ENCODE results near the gene STMN3.
"Not testable (repeated sequence)": the region's sequence is repeated elsewhere in the genome, so short reads cannot be mapped to it uniquely, and the experiment has no call there.

STMN3 gene

GRCh38 chr20:63617092-63617875, 35.9 kb downstream of the STMN3 start:
- no peak overlapping the region for H3K4me3 ChIP-seq (replicated peaks; ENCODE audit: insufficient read depth, low read length)
- no peak overlapping the region for H3K27ac ChIP-seq (replicated peaks)
- no peak for TF ChIP-seq CTCF (IDR thresholded peaks at IDR 0.05; ENCODE audit: insufficient read depth, low read length)
- no peak for TF ChIP-seq POLR2AphosphoS5 (IDR thresholded peaks at IDR 0.05; ENCODE audit: low read depth)
- no peak for TF ChIP-seq REST (IDR thresholded peaks at IDR 0.05; ENCODE audit: insufficient replicate concordance, low read depth)
- TF ChIP-seq SPI1 (IDR thresholded peaks at IDR 0.05; ENCODE audit: borderline replicate concordance, low read depth): no peak
- no peaks in the 10 kb centered on the region for H3K27me3 ChIP-seq (ENCODE audit: insufficient read depth, poor library complexity, severe bottlenecking)
- DNase-seq (ENCODE audit: low read depth in 1 of 2, low spot score in 1 of 2): no peak

GRCh38 chr20:63613863-63614594, 39.2 kb downstream of the STMN3 start:
- not testable (repeated sequence) for H3K4me3 ChIP-seq (replicated peaks; ENCODE audit: insufficient read depth, low read length); DNase-seq (ENCODE audit: low read depth in 1 of 2, low spot score in 1 of 2); H3K27ac ChIP-seq (replicated peaks)

GRCh38 chr20:63612276-63612931, 40.8 kb downstream of the STMN3 start:
- peak; percentile 86 to 98 for DNase-seq (ENCODE audit: low read depth in 1 of 2, low spot score in 1 of 2)
- no peak overlapping the region for H3K4me3 ChIP-seq (replicated peaks; ENCODE audit: insufficient read depth, low read length)
- peak overlapping the region; percentile 78 for H3K27ac ChIP-seq (replicated peaks)
- H3K27me3 ChIP-seq (ENCODE audit: insufficient read depth, poor library complexity, severe bottlenecking): no peaks in the 10 kb centered on the region
- TF ChIP-seq POLR2AphosphoS5 (IDR thresholded peaks at IDR 0.05; ENCODE audit: low read depth): peak; percentile 79
- TF ChIP-seq CTCF (IDR thresholded peaks at IDR 0.05; ENCODE audit: insufficient read depth, low read length): no peak
- TF ChIP-seq SPI1 (IDR thresholded peaks at IDR 0.05; ENCODE audit: borderline replicate concordance, low read depth): peak; percentile 51; the same call in 1 of the 2 replicates
- no peak for TF ChIP-seq GABPA (IDR thresholded peaks at IDR 0.05; ENCODE audit: low read depth)
- no peak for TF ChIP-seq REST (IDR thresholded peaks at IDR 0.05; ENCODE audit: insufficient replicate concordance, low read depth)

More at GRCh38 chr20:63613863-63614594, 39.2 kb downstream of the STMN3 start:
- H3K27me3 ChIP-seq (ENCODE audit: insufficient read depth, poor library complexity, severe bottlenecking): not testable (repeated sequence)

GRCh38 chr20:63611646-63612045, 41.6 kb downstream of the STMN3 start:
- Histone ChIP-seq H3K27me3 (ENCODE audit: insufficient read depth, poor library complexity, severe bottlenecking) (no peaks in the 10 kb centered on the region), H3K27ac (replicated peaks) (peak overlapping the region; percentile 78), H3K4me3 (replicated peaks; ENCODE audit: insufficient read depth, low read length) (no peak overlapping the region)
- no peak for DNase-seq (ENCODE audit: low read depth in 1 of 2, low spot score in 1 of 2)
- TF ChIP-seq GABPA (IDR thresholded peaks at IDR 0.05; ENCODE audit: low read depth) (no peak), SPI1 (IDR thresholded peaks at IDR 0.05; ENCODE audit: borderline replicate concordance, low read depth) (no peak), CTCF (IDR thresholded peaks at IDR 0.05; ENCODE audit: insufficient read depth, low read length) (no peak), REST (IDR thresholded peaks at IDR 0.05; ENCODE audit: insufficient replicate concordance, low read depth) (no peak), POLR2AphosphoS5 (IDR thresholded peaks at IDR 0.05; ENCODE audit: low read depth) (no peak)
